GM10266 (cell line): ENCODE data around the gene SIGMAR1.

ENCODE experiments used
- DNase-seq: peaks from one replicate; pipeline ENCODE4 v3.0.0; 2012; ENCODE audit errors: extremely low spot score
- TF ChIP-seq, protein P1 (sequence below): IDR thresholded peaks from 2 replicates; pipeline ENCODE4 v1.5.1; 2012; ENCODE audit warnings: mild to moderate bottlenecking, low read depth; ENCODE audit not compliant: control insufficient read depth, insufficient read depth; ENCODE audit errors: missing control alignments

The SIGMAR1 gene

DNA sequence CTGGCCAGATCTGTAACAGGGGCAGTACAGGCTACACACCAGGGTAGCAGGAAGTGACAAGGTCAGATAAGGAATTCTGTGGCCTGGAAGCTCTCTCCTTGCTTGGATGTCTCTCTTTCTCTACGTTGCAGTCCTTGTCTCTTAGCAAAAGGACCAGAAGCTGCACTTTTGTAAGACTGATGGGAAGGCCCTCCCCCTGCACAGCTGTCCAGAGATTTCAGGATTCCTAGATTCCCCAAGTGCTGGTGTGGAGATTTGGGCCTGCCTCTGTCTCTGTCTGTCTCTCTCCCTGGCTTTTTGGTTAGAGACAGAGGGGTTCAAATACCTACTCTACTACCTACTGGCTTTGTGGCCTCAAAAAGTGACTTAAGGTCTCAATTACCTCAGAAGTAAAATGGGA, 38.0 kb downstream of the SIGMAR1 start:
- TF ChIP-seq, protein P1, sequence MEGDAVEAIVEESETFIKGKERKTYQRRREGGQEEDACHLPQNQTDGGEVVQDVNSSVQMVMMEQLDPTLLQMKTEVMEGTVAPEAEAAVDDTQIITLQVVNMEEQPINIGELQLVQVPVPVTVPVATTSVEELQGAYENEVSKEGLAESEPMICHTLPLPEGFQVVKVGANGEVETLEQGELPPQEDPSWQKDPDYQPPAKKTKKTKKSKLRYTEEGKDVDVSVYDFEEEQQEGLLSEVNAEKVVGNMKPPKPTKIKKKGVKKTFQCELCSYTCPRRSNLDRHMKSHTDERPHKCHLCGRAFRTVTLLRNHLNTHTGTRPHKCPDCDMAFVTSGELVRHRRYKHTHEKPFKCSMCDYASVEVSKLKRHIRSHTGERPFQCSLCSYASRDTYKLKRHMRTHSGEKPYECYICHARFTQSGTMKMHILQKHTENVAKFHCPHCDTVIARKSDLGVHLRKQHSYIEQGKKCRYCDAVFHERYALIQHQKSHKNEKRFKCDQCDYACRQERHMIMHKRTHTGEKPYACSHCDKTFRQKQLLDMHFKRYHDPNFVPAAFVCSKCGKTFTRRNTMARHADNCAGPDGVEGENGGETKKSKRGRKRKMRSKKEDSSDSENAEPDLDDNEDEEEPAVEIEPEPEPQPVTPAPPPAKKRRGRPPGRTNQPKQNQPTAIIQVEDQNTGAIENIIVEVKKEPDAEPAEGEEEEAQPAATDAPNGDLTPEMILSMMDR = no peak
- DNase-seq = no peak

DNA sequence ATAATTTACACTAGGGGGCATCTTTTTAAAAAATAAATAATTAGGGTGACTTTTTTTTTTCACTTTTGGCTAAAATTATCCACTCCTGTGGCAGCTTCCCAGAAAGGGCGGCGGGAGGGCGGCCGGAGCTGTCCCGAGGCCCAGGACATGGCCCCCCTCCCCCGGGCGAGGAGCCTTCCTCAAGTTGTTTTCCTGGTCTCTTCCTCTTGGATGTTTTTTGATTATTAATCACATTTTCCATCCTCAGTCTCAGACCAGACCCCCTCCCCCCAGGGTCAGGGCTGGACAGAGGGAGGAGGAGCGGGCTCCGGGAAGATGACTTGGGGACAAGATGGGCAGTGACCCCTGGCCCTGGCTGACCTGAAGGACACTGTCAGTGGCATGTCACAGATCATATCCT, 43.4 kb downstream of the SIGMAR1 start:
- TF ChIP-seq, protein P1 = no peak
- no peak for DNase-seq

DNA sequence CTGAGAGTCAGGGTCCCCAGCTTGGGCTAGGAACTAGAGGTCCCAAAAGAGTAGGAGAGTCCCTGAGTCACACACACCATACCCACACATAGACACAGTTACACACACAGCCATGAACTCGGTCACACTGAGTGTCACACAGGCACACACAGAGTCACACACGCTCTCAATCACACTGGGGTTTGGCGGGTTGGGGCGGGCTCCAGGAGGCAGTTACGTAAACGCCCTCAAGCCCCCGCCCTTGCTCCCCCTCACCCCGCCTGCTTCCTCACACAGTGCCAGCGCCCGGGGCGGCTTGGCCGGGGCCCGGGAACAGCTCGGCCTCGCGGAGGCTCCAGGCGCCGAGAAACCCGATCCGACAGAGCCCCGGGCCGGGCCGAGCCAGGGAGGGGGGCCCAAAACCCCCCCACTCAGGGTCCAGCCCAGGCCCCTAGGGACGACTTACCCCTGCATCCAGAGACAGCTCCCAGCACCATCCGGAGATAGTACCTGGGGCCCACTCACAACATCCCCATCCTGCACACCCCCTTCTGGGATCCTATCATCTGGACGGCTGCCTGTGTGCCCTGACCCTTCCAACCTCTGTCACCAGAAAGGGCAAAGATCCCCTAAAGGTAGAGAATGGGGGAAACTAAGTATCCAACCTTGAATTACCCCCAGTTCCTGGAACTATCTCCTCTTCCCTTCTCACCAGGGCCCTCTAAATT, 44.5 kb downstream of the SIGMAR1 start:
- TF ChIP-seq, protein P1 = no peak
- no peak for DNase-seq

DNA sequence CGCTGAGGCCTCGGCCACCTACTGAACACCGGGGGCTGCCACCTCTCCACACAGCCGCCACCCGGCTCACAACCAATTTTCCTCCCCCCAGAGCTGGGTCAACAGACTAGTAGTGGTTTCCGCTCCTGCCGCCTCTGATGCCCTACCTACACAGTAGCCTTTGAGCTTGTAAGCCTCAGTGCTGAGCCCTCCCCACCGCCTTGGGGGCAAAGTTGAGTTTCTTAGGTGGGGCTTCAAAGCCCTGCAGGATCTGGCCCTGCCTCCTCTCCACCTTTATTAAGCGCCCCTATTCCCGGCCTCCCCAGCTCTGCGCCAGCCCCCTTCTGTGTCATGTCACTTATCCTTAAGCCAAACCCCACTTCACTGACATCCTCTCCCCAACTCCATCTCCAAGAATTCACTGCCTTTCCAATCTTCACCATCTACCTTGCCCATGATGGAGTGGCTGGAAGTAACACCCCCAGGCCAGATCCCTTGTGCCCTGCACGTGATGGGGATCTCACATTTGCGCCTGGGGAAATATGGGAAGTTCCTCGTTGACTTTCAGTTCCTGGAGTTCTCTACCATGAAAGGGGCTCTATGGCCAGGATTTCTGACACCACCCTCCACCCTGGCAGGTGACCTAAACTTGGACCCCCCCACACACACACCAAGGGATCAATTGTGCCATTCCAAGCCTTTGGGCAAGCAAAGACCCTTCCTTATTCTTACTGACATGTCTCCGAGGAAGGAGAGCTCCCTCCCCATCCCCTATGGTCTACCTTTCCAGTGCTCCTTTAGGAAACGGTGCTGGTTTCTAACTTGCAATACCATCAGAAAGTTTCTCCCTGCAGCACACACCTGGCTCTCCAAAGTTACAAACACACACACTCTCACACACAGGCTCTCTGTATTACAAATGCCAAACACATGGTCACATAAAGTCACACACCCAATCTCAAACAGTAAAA, 45.4 kb downstream of the SIGMAR1 start:
- TF ChIP-seq, protein P1 = no peak
- no peak for DNase-seq

DNA sequence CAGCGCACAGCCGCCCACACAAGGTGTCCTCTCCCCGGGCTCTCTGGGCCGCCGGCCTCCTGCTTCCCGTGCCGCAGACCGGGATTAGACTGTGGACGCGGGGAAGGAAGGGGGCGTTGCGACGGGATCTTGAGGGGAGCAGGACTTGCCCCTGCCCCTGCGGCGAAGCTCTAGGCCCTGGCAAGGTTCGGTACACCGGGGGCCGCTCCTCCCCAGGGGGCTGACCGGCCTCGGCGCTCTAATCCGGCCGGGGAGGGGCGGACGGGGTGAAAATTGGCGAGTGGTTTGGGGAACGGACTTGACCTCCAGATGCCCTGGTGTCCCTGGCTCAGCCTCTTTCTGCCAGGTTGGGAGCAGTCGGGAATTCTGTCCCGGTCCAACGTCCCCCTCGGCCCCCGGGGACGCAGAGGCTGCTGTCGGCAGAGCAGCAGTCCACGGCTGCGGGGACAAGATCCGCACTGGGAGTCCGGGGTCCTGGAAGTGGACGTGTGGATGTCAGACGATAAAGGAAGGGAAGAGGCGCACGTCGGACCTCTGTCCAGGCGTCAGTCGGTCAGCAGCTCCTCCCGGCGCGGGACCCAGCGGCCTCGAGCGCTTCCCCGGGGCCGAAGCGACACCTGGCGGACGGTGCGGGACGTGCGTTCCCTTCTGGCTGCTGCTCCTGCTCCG, 46.2 kb downstream of the SIGMAR1 start:
- DNase-seq = peak; percentile 93
- TF ChIP-seq, protein P1 = peak; percentile 94

DNA sequence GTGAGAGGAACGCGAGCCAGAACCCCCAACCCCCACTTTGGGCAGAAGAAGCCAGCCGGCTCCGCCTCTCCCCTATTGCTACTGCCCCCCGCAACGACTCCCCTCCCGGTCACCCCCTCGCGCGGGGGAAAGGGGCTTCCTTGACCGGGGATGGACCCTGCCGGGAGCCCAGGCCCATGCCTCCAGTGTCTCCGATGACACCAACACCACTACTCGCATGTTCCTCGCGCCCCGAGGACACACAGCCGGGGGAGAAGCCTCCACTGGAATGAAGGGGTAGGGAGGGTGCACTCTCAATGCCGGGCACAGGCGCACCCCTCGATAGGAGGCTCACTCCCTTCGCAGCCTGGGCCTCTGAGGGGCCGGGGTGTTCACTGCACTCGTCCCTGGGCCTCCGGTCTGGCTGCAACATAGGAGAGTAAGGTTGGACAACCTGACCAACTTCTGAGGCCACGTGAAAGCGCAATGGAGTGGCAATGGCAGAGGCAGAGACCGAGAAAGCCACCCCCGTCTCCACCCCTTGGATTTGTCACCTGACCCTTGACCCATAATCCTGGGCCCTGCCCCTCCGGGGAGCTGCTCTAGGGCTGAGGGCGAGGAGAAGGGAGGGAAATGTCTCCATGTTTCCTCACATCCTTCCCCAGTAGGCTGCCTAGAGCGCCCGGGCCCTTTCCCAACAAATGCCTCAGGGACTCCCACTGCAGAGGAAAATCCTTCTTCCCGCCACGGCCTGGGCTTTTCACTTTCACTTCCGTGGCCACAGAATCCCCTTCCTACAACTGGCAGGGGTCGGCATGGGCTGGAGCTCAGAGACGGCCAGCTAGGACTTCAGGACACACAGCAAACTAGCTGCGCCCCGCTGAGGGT, 47.0 kb downstream of the SIGMAR1 start:
- TF ChIP-seq, protein P1 = no peak
- DNase-seq = no peak
